Thymus (tissue), 11 donors: Measurements from ENCODE around the gene SOBP. TPM values are rescaled to one million over a fixed set of nuclear protein-coding genes. Genes with fewer than 3 reads are reported as not detected.

Source experiments
- DNase-seq, 9 donors: peaks; one replicate each; pipeline ENCODE4 v3.0.0-alpha.2; 2013; ENCODE audit warnings: low spot score in 9 of 9, low read depth in 6 of 9, missing footprints in 1 of 9
- H3K27ac ChIP-seq, 2 donors: one replicate each; pipeline ENCODE4 v1.5.1; 2013; ENCODE audit warnings: control low read depth in 1 of 2, low read depth in 1 of 2, low read length in 1 of 2, mild to moderate bottlenecking in 1 of 2, moderate library complexity in 1 of 2
- H3K27me3 ChIP-seq, 2 donors: one replicate each; pipeline ENCODE4 v1.5.1; 2013; ENCODE audit warnings: low read length in 1 of 2; ENCODE audit not compliant: control insufficient read depth in 2 of 2, insufficient read depth in 1 of 2
- H3K36me3 ChIP-seq, 2 donors: one replicate each; pipeline ENCODE4 v1.5.1; 2013; ENCODE audit warnings: low read length in 1 of 2, mild to moderate bottlenecking in 1 of 2, moderate library complexity in 1 of 2; ENCODE audit not compliant: control insufficient read depth in 2 of 2, insufficient read depth in 2 of 2
- H3K4me1 ChIP-seq, 2 donors: one replicate each; pipeline ENCODE4 v1.5.1; 2013; ENCODE audit warnings: low read length in 2 of 2; ENCODE audit not compliant: control insufficient read depth in 2 of 2, insufficient read depth in 2 of 2
- H3K4me3 ChIP-seq, 2 donors: one replicate each; pipeline ENCODE4 v1.5.1; 2013; ENCODE audit warnings: low read length in 2 of 2, control low read depth in 1 of 2, mild to moderate bottlenecking in 1 of 2
- H3K9me3 ChIP-seq, 2 donors: one replicate each; pipeline ENCODE4 v1.5.1; 2013; ENCODE audit warnings: low read length in 1 of 2, mild to moderate bottlenecking in 1 of 2; ENCODE audit not compliant: control insufficient read depth in 2 of 2, insufficient read depth in 1 of 2
- WGBS: extraction: QIAGEN DNeasy Blood & Tissue Kit; methylation state at CpG from one replicate; pipeline ENCODE4 v1.1.7; 2013; 5-methylcytosine and 5-hydroxymethylcytosine counted together
- polyA plus RNA-seq: library from polyadenylated mRNA; stranded (reverse); fragments of 200-250 nt; gene quantifications from one replicate; pipeline ENCODE4 v1.2.3, GENCODE V29; 2013
- total RNA-seq: library from RNA; stranded (reverse); fragments of 120-200 nt; gene quantifications from one replicate; pipeline ENCODE4 v1.2.4, GENCODE V29; 2013
- donor health status: healthy.

The SOBP gene
- total and polyA plus RNA-seq, 2 donors = 4.1 to 4.2 TPM

GRCh38 chr6:107677399-107677798 is 187.5 kb downstream of the SOBP start:
- Histone ChIP-seq H3K36me3 (no peaks in the 10 kb centered on the region), H3K27me3 (no peaks in the 10 kb centered on the region), H3K4me3 (no peak overlapping the region), H3K4me1 (peaks cover 2 to 18% of the 10 kb centered on the region in 2 donors), H3K27ac (no peak overlapping the region), H3K9me3 (no peaks in the 10 kb centered on the region)
- 96% methylated on average over 1 of the region's 1 CpG for whole genome bisulfite sequencing
- no peak for DNase-seq

DNA sequence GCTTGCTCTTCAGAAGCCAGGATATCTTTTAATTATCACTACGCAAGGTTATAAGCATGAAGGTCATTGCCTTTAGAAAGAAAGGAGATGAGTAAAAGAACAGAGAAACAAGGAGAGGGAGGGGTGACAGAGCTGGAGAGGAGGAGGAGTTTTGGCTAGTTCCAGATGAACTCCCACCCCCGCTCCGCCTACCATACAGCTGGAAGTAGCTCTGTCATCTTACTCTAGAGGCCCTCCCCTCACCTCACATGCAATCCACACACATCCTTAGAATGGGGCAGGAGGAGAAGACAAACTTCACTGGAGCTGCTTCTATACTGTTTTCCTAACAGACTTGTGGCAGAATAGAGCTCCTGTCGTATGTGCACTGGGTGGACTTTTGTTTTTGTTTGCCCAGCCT is 189.5 kb downstream of the SOBP start:
- Histone ChIP-seq H3K27me3 (no peaks in the 10 kb centered on the region), H3K27ac (no peak overlapping the region), H3K4me1 (peaks cover 2 to 18% of the 10 kb centered on the region in 2 donors), H3K9me3 (no peaks in the 10 kb centered on the region), H3K36me3 (no peaks in the 10 kb centered on the region), H3K4me3 (no peak overlapping the region)
- DNase-seq = no peak
- 93% methylated on average over 4 of the region's 4 CpGs for WGBS

GRCh38 chr6:107682721-107683120 is 192.8 kb downstream of the SOBP start:
- Histone ChIP-seq H3K36me3 (no peaks in the 10 kb centered on the region), H3K4me3 (no peak overlapping the region), H3K4me1 (peaks cover 0 to 7% of the 10 kb centered on the region in 2 donors), H3K27me3 (no peaks in the 10 kb centered on the region), H3K27ac (no peak overlapping the region), H3K9me3 (no peaks in the 10 kb centered on the region)
- DNase-seq = no peak
- WGBS = 97% methylated on average over 3 of the region's 3 CpGs

DNA sequence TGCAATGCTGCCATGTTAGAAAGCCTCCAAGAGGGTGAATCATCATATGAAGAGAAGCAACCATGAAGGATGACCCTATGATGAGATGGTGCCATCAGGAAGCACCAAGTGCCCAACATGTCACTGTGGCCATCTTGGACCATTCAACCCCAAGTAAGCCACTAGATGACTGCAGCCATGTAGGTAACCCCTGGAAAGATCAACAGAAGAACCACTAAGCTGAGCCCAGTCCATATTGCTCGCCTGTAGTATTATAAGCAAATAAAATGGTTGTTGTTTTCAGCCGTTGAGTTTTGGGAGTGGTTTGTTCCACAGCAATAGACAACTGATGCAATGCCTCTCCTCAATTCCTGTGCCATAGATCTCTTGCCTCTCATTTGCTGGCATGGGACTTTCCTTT is 193.3 kb downstream of the SOBP start:
- Histone ChIP-seq H3K9me3 (no peaks in the 10 kb centered on the region), H3K36me3 (no peaks in the 10 kb centered on the region), H3K4me3 (no peak overlapping the region), H3K4me1 (peaks cover 0 to 7% of the 10 kb centered on the region in 2 donors), H3K27ac (no peak overlapping the region), H3K27me3 (no peaks in the 10 kb centered on the region)
- WGBS = 98% methylated on average over 2 of the region's 2 CpGs
- no peak for DNase-seq

DNA sequence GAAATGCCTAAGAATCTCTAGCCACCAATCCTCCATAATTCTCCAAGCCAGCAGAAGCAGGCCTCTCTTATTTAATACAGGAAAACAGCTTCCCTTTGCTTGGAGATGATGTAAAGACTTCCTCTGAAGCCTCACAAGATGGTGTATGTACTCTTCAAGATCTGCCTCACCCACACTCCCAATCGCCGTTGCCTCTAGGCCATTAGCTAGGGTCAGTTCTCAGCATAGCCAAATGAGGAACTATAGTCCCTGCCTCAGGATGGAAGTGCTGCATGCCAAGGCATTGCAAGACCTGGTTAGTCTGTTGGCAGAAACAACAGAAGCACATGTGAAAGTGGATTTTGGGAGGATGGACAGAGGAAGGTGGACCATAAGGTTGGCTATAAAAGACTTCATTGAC is 195.1 kb downstream of the SOBP start:
- Histone ChIP-seq H3K9me3 (peaks cover 0 to 4% of the 10 kb centered on the region in 2 donors), H3K4me1 (peaks cover 0 to 10% of the 10 kb centered on the region in 2 donors), H3K4me3 (no peak overlapping the region), H3K27me3 (no peaks in the 10 kb centered on the region), H3K36me3 (no peaks in the 10 kb centered on the region), H3K27ac (no peak overlapping the region)
- 97% methylated on average over 2 of the region's 2 CpGs for WGBS
- DNase-seq = no peak

GRCh38 chr6:107689190-107689589 is 199.3 kb downstream of the SOBP start:
- peaks cover 2 to 13% of the 10 kb centered on the region in 2 donors for H3K4me1 ChIP-seq
- H3K27ac ChIP-seq = no peak overlapping the region
- 80% methylated on average over 3 of the region's 3 CpGs for WGBS
- no peaks in the 10 kb centered on the region for H3K36me3 ChIP-seq
- DNase-seq = no peak
- no peaks in the 10 kb centered on the region for H3K27me3 ChIP-seq
- H3K9me3 ChIP-seq = peaks cover 0 to 13% of the 10 kb centered on the region in 2 donors
- no peak overlapping the region for H3K4me3 ChIP-seq

- peaks cover 0 to 15% of the 10 kb centered on the region in 2 donors for H3K9me3 ChIP-seq
- DNase-seq = no peak
- H3K27me3 ChIP-seq = no peaks in the 10 kb centered on the region
- H3K4me1 ChIP-seq = peaks cover 2 to 13% of the 10 kb centered on the region in 2 donors
- peak overlapping the region in 1 of 2 donors; percentile 26 for H3K27ac ChIP-seq
- no peaks in the 10 kb centered on the region for H3K36me3 ChIP-seq
- WGBS = 96% methylated on average over 13 of the region's 13 CpGs
- H3K4me3 ChIP-seq = no peak overlapping the region
Observed at GRCh38 chr6:107689951-107690642, 200.2 kb downstream of the SOBP start.

DNA sequence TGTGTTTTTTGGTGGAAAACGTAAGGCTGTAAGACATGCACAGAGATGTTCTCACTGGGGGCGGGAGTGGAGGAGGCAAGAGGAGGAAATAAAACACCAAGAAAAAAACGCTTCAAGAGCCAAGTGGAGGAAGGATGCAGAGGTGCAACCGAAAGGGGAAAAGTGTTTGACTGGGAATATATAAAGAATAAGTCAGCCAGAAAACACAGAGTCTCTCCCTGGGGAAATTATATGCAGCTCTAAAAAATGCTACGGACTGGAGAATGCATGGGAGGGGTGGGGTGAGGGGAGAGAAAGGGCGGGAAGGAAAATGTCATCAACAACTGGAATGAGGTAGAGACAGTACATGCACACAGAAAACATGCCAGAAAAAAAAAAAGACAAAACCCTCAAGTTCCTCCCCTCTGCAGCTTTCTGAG is 200.7 kb downstream of the SOBP start:
- DNase-seq = no peak
- H3K27me3 ChIP-seq = no peaks in the 10 kb centered on the region
- WGBS = 83% methylated on average over 6 of the region's 6 CpGs

GRCh38 chr6:107691062-107691751 is 201.3 kb downstream of the SOBP start:
- Histone ChIP-seq H3K4me1 (peaks cover 2 to 13% of the 10 kb centered on the region in 2 donors), H3K27me3 (no peaks in the 10 kb centered on the region), H3K9me3 (peaks cover 0 to 15% of the 10 kb centered on the region in 2 donors), H3K27ac (no peak overlapping the region), H3K4me3 (no peak overlapping the region), H3K36me3 (no peaks in the 10 kb centered on the region)
- DNase-seq = no peak
- 85% methylated on average over 12 of the region's 12 CpGs for WGBS

More for the DNA sequence above, 200.7 kb downstream of the SOBP start:
- Histone ChIP-seq H3K4me3 (no peak overlapping the region), H3K27ac (peak overlapping the region in 1 of 2 donors; percentile 36), H3K36me3 (no peaks in the 10 kb centered on the region), H3K9me3 (peaks cover 0 to 15% of the 10 kb centered on the region in 2 donors), H3K4me1 (peaks cover 2 to 13% of the 10 kb centered on the region in 2 donors)
